ENCODE data around the gene SCN2B.
A peak's percentile ranks its signal among the peaks of the same experiment; 100 is the strongest.

The SCN2B gene

DNA sequence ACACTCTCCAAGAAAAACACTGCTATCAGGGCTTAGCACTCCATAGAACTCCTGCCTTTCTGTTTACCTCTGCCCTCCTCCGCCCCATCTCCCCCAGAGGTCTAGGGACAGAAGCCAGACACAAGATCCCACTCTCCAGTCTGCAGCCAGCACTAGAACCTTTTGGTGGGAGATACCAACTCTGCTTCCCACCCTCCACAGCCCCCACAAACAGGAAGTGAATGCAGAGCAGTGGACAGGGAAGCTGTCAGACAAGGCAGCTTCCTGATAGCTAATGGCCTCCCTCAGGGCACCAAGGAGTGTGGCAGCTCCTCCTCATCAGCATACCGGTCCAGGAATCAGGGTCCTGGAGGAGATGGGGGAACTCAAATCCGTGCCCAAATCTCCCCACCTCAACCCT lies 28.9 kb downstream of the SCN2B start:
- DNase-seq (ENCODE audit: low read depth), result no peak
- H3K4me3 ChIP-seq (ENCODE audit: low read length), result no peak overlapping the region
- TF ChIP-seq, protein P1, sequence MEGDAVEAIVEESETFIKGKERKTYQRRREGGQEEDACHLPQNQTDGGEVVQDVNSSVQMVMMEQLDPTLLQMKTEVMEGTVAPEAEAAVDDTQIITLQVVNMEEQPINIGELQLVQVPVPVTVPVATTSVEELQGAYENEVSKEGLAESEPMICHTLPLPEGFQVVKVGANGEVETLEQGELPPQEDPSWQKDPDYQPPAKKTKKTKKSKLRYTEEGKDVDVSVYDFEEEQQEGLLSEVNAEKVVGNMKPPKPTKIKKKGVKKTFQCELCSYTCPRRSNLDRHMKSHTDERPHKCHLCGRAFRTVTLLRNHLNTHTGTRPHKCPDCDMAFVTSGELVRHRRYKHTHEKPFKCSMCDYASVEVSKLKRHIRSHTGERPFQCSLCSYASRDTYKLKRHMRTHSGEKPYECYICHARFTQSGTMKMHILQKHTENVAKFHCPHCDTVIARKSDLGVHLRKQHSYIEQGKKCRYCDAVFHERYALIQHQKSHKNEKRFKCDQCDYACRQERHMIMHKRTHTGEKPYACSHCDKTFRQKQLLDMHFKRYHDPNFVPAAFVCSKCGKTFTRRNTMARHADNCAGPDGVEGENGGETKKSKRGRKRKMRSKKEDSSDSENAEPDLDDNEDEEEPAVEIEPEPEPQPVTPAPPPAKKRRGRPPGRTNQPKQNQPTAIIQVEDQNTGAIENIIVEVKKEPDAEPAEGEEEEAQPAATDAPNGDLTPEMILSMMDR (conservative IDR thresholded peaks at IDR 0.05; ENCODE audit: low read length), result no peak

DNA sequence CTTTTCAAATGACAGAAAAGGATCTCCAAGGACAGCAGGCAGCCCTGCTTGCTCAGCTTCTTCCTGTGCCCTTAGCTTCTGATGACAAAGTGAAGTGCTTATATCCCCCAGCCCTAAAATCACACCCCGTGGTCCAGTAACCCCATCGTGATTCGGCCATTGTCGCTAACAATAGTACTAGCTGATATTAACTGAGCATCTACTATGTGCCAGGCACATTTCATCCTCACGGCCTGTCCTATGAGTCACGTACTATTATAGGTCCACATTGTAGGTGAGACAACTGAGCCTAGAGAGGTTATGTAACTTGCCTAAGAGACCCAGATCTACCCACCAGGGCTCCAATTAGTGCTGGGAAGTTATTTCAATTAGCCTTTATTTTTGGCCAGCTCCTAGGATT lies 29.9 kb downstream of the SCN2B start:
- DNase-seq (ENCODE audit: low read depth), result no peak
- no peak overlapping the region for H3K4me3 ChIP-seq (ENCODE audit: low read length)
- TF ChIP-seq, protein P1 (conservative IDR thresholded peaks at IDR 0.05; ENCODE audit: low read length), result no peak

DNA sequence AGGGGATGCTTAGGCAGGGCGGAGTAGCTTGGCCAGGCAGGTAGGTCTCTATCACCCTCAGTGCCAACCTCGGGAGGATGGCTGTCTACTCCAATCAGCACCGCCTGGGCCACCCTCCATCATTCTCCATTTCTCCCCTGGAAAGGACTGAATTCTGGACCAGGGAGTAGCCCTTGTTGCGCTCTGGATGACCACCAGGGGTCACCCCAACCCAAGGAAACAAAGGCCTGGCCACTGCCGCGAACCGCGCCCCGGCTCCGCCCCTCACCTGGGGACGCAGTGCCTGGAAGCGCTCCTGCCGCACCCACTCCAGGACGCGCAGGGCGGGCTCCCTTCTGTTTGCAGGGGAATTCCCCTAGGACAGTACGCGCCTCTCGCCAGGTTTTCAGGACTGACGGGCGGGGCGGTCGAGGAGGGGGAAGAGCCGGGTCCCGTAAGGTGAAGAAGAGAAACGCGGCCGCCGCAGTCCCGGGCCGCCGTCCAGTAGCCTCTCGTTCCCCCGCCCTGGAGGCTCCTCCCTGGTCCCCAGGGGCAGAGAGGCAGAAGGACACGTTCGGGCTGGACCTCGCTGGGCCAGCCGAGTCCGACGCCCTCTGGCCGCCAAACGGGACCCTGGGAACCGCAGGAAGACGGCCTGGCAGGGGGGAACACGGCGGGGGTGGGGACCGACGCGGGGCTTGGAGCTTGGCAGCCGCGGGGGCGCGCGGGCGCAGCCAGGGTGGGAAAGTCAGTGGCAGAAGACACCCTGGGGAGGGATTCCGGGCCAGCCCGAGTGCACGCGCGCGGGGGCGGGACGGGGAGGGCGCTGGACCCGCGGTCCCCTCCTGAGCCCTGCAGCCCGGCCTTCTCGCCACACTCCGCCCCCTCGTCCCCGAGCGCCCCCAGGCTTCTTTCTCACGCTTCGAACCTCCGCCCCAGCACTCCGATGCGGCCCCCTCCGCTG lies 30.9 kb downstream of the SCN2B start:
- TF ChIP-seq, protein P1 (conservative IDR thresholded peaks at IDR 0.05; ENCODE audit: low read length), result peak; percentile 83
- peak overlapping the region; percentile 56 for H3K4me3 ChIP-seq (ENCODE audit: low read length)
- DNase-seq (ENCODE audit: low read depth), result peak; percentile 42

DNA sequence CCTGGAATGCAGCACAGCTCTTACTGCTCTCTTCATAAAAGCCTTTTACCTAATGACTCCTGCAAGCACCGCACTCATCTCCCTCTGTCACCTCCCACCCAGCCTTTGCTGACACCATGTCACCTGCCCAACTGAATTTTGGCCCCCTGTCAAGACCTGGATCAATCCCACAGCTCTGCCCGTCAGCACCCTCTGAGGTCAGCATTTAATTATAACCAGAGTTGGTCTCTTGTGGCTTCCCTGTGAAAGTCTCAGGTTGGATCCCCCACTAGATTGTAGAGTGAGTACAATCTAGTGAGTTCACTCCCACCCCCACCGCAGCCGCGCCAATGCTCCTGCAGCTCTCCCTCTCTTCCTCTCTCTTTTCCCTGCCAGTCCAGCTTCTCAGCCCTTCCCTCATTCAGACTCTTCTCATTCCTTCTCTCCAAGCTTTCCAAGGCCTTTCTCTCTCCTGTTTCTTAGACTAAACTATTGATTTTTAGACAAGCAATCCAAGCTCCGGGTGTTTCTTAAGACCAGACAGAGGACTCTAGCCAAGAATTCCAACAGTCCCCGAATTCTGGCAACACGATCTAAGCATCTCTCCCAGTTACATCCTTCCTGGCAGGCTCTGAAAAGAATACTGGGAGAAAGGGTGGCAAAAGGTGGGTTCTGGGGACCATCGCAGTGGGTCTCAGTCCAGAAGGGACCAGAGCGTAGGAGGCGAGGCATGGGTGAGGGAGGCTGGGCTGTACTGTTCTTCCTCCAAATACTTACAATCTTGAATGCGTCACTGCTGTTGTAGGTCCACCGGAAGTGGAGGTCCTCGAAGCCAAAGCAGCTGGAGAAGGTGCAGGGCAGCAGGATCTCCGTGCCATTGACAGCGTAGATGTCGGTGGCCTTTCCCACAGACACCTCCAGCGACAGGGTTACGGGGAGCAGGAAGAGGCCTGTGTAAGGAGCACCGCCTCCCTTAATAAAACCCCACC lies 31.9 kb downstream of the SCN2B start:
- TF ChIP-seq, protein P1 (conservative IDR thresholded peaks at IDR 0.05; ENCODE audit: low read length), result no peak
- no peak overlapping the region for H3K4me3 ChIP-seq (ENCODE audit: low read length)
- DNase-seq (ENCODE audit: low read depth), result no peak

DNA sequence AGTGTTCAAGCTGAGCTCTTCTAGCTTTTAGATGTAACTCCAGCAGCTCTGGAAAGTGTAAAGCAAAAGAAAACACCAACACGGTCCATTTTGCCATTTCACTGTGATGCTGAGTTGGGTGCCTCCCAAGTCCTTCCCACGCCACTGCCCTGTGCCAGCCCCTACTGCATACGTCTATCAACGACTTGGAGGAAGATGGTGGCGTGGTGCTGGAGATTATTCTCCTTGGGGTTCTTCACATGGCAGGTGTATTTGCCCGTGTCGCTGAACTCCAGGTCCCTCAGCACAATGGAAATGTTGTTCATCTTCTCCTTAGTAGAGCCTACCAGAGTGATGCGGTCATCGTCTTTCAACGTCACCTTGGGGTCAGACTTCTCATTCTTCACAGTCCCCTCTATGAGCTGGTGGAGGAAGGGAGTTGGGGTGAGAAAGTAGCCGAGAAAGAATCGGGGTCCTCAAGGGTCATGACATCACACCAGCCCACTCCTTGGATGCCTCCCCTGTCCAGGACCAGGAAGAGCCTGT lies 32.7 kb downstream of the SCN2B start:
- TF ChIP-seq, protein P1 (conservative IDR thresholded peaks at IDR 0.05; ENCODE audit: low read length), result no peak
- no peak overlapping the region for H3K4me3 ChIP-seq (ENCODE audit: low read length)
- no peak for DNase-seq (ENCODE audit: low read depth)

DNA sequence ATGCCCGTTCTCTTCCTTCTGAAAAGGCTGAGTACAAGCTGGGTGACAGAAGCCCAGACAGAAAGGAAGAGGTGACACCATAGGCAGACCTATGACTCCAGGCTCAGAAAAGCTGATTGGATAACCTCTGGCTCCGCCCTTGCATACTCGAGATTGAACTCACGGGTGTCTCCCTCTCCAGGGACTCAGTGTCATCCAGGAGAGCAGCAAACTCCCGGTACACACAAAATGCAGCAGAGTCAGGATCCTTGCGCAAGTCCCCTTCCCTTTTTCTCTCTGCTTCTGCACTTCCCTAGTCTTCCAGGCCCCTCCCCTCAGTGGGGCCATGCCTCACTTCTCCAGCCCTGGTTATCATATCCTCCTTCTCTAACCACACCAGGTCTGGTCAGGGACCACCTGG lies 33.6 kb downstream of the SCN2B start:
- DNase-seq (ENCODE audit: low read depth), result no peak
- H3K4me3 ChIP-seq (ENCODE audit: low read length), result no peak overlapping the region
- TF ChIP-seq, protein P1 (conservative IDR thresholded peaks at IDR 0.05; ENCODE audit: low read length), result no peak

Data from AG10803 (cell line).